Measurements from ENCODE around the gene LCE3C. TPM values are rescaled to one million over a fixed set of nuclear protein-coding genes. Genes with fewer than 3 reads are reported as not detected.

Gene LCE3C
- total RNA-seq, 1 experiment from 2014 or later, result not detected

- ATAC-seq (no peak), DNase-seq (ENCODE audit: low read depth, low spot score) (no peak)
- Histone ChIP-seq H3K4me3 (ENCODE audit: low read depth in 2 of 2, low read length in 2 of 2) (no peak overlapping the region), H3K36me3 (ENCODE audit: control insufficient read depth, insufficient read depth, low read length) (no peaks in the 10 kb centered on the region), H3K9me3 (ENCODE audit: control insufficient read depth, insufficient read depth, low read depth, low read length) (no peaks in the 10 kb centered on the region), H3K4me1 (ENCODE audit: control insufficient read depth, insufficient read depth, low read length) (no peaks in the 10 kb centered on the region), H3K27me3 (ENCODE audit: control insufficient read depth, insufficient read depth, low read length) (no peaks in the 10 kb centered on the region; the same call in 1 of the 2 replicates), H3K27ac (ENCODE audit: low read length) (no peak overlapping the region)
- intact Hi-C loops (cut with micrococcal nuclease; ENCODE audit: unreplicated experiment), result no loop called here
- POLR2A ChIA-PET, result no interaction called here
- in situ Hi-C loops (cut with HindIII; ENCODE audit: low pct_unique_long_range_greater_than_20kb, low sequenced_read_pairs), result no loop called here
- CTCF ChIA-PET, result no interaction called here
- TF ChIP-seq TCF7L2 (IDR thresholded peaks at IDR 0.05; ENCODE audit: low read depth, low read length), result no peak
- no peak for TF ChIP-seq POLR2AphosphoS5 (IDR thresholded peaks at IDR 0.05; ENCODE audit: low read depth, low read length)
- no peak for TF ChIP-seq SIN3A (IDR thresholded peaks at IDR 0.05; ENCODE audit: borderline replicate concordance, insufficient read depth, low read depth, low read length)
- TF ChIP-seq, protein P1, sequence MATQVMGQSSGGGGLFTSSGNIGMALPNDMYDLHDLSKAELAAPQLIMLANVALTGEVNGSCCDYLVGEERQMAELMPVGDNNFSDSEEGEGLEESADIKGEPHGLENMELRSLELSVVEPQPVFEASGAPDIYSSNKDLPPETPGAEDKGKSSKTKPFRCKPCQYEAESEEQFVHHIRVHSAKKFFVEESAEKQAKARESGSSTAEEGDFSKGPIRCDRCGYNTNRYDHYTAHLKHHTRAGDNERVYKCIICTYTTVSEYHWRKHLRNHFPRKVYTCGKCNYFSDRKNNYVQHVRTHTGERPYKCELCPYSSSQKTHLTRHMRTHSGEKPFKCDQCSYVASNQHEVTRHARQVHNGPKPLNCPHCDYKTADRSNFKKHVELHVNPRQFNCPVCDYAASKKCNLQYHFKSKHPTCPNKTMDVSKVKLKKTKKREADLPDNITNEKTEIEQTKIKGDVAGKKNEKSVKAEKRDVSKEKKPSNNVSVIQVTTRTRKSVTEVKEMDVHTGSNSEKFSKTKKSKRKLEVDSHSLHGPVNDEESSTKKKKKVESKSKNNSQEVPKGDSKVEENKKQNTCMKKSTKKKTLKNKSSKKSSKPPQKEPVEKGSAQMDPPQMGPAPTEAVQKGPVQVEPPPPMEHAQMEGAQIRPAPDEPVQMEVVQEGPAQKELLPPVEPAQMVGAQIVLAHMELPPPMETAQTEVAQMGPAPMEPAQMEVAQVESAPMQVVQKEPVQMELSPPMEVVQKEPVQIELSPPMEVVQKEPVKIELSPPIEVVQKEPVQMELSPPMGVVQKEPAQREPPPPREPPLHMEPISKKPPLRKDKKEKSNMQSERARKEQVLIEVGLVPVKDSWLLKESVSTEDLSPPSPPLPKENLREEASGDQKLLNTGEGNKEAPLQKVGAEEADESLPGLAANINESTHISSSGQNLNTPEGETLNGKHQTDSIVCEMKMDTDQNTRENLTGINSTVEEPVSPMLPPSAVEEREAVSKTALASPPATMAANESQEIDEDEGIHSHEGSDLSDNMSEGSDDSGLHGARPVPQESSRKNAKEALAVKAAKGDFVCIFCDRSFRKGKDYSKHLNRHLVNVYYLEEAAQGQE (IDR thresholded peaks at IDR 0.05; ENCODE audit: insufficient read depth in 1 of 2, low read depth in 2 of 2, low read length in 1 of 2), result no peak
- no peak for TF ChIP-seq CTCF (IDR thresholded peaks at IDR 0.05)
- BruUV-seq (replicated peaks), result no TSS peak
Measured at GRCh38 chr1:152643945-152644344, 43.9 kb downstream of the LCE3C start.

DNA sequence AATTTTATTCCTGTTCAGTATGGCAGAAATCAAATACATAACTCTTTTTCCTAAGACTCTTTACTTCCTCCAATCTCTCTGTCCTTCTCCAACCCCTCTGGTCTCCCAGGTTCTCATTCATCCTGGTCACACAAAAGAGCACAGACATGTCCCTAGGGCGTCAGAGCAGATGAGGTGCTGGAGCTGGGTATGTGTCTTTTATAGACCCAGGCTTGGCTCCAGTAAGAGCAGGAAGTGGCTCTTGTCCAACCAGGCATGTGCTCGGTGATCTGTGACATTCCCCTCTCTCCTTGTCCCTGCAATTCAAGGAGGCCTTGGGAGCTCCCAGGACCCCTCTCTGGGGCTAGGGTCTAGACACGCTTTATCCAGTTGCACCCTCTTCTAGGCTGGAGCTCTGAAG is 45.1 kb downstream of the LCE3C start:
- H3K9me3 ChIP-seq (ENCODE audit: control insufficient read depth, insufficient read depth, low read depth, low read length), result no peaks in the 10 kb centered on the region
- in situ Hi-C loops (cut with HindIII; ENCODE audit: low pct_unique_long_range_greater_than_20kb, low sequenced_read_pairs) (no loop called here), intact Hi-C loops (cut with micrococcal nuclease; ENCODE audit: unreplicated experiment) (no loop called here)
- no peak overlapping the region for H3K4me3 ChIP-seq (ENCODE audit: low read depth in 2 of 2, low read length in 2 of 2)
- ATAC-seq (no peak), DNase-seq (ENCODE audit: low read depth, low spot score) (no peak)
- POLR2A ChIA-PET, result interaction anchor here (0.6 kb wide), 1 partner anchor 8 kb away, joined by 3 read pairs; no protein-coding TSS in a partner anchor
- H3K4me1 ChIP-seq (ENCODE audit: control insufficient read depth, insufficient read depth, low read length), result no peaks in the 10 kb centered on the region
- no TSS peak for BruUV-seq (replicated peaks)
- H3K36me3 ChIP-seq (ENCODE audit: control insufficient read depth, insufficient read depth, low read length), result no peaks in the 10 kb centered on the region
- CTCF ChIA-PET, result interaction anchor here (0.6 kb wide), 1 partner anchor 498 kb away, joined by 3 read pairs; no protein-coding TSS in a partner anchor
- TF ChIP-seq POLR2AphosphoS5 (IDR thresholded peaks at IDR 0.05; ENCODE audit: low read depth, low read length), result no peak
- no peak for TF ChIP-seq CTCF (IDR thresholded peaks at IDR 0.05)
- TF ChIP-seq, protein P1 (IDR thresholded peaks at IDR 0.05; ENCODE audit: insufficient read depth in 1 of 2, low read depth in 2 of 2, low read length in 1 of 2), result no peak
- TF ChIP-seq SIN3A (IDR thresholded peaks at IDR 0.05; ENCODE audit: borderline replicate concordance, insufficient read depth, low read depth, low read length), result no peak
- H3K27ac ChIP-seq (ENCODE audit: low read length), result no peak overlapping the region
- no peaks in the 10 kb centered on the region; the same call in 1 of the 2 replicates for H3K27me3 ChIP-seq (ENCODE audit: control insufficient read depth, insufficient read depth, low read length)

All from Panc1 (cell line).